ENCODE data around the gene XNDC1N. TPM values are rescaled to one million over a fixed set of nuclear protein-coding genes. Genes with fewer than 3 reads are reported as not detected.

XNDC1N gene
- total RNA-seq, 1 donor from 2014 or later, result 20.9 TPM

Other genes with a start within 250 kb of the XNDC1N start
- gene DEFB108B, start 95.4 kb downstream of the XNDC1N start, total RNA-seq, result not detected in 2 replicates
- not detected in 2 replicates for gene DEFB131B, start 50.1 kb downstream of the XNDC1N start, total RNA-seq
- 56.4 and 65.4 TPM in 2 replicates for gene RNF121, start 452 bp upstream of the XNDC1N start, total RNA-seq
- gene IL18BP, start 70.3 kb upstream of the XNDC1N start, total RNA-seq, result 15.0 and 19.9 TPM in 2 replicates
- gene NUMA1, start 151.9 kb upstream of the XNDC1N start, total RNA-seq, result 138 and 149 TPM in 2 replicates
- gene LRRC51, start 152.3 kb upstream of the XNDC1N start, total RNA-seq, result 7.0 and 7.1 TPM in 2 replicates
- 78.6 and 81.4 TPM in 2 replicates for gene LAMTOR1, start 174.7 kb upstream of the XNDC1N start, total RNA-seq
- not detected in 2 replicates for gene TOMT, start 177.3 kb upstream of the XNDC1N start, total RNA-seq
- 52.1 and 54.9 TPM in 2 replicates for gene ANAPC15, start 184.1 kb upstream of the XNDC1N start, total RNA-seq
- gene FOLR3, start 207.1 kb upstream of the XNDC1N start, total RNA-seq, result not detected in 2 replicates